ENCODE data around the gene FAM43B. TPM values are rescaled to one million over a fixed set of nuclear protein-coding genes. Genes with fewer than 3 reads are reported as not detected.

Gene FAM43B
- total and polyA plus RNA-seq, 2 experiments from 2014 or later, result 0.66 to 3.0 TPM

- Histone ChIP-seq H3K4me1 (ENCODE audit: insufficient read depth) (no peaks in the 10 kb centered on the region), H3F3A (replicated peaks; ENCODE audit: low read depth) (no peaks in the 10 kb centered on the region), H3K9me2 (ENCODE audit: insufficient read depth) (peaks cover 3% of the 10 kb centered on the region; the same call in 1 of the 2 replicates), H3K79me2 (replicated peaks; ENCODE audit: insufficient read depth) (no peaks in the 10 kb centered on the region), H4K20me1 (replicated peaks; ENCODE audit: insufficient read depth) (no peaks in the 10 kb centered on the region), H3K27ac (ENCODE audit: low read depth) (no peak overlapping the region), H3K27me3 (ENCODE audit: insufficient read depth) (no peaks in the 10 kb centered on the region), H3K36me3 (ENCODE audit: insufficient read depth) (no peaks in the 10 kb centered on the region), H3K4me2 (no peak overlapping the region), H3K4me3 (no peak overlapping the region), H2AFZ (no peak overlapping the region)
- no peak overlapping the region for H3K27ac Mint-ChIP-seq
- no peak for TF ChIP-seq ZNF331 (CRISPR knock-in tag; IDR thresholded peaks at IDR 0.05; ENCODE audit: low read depth)
- TF ChIP-seq, protein P1, sequence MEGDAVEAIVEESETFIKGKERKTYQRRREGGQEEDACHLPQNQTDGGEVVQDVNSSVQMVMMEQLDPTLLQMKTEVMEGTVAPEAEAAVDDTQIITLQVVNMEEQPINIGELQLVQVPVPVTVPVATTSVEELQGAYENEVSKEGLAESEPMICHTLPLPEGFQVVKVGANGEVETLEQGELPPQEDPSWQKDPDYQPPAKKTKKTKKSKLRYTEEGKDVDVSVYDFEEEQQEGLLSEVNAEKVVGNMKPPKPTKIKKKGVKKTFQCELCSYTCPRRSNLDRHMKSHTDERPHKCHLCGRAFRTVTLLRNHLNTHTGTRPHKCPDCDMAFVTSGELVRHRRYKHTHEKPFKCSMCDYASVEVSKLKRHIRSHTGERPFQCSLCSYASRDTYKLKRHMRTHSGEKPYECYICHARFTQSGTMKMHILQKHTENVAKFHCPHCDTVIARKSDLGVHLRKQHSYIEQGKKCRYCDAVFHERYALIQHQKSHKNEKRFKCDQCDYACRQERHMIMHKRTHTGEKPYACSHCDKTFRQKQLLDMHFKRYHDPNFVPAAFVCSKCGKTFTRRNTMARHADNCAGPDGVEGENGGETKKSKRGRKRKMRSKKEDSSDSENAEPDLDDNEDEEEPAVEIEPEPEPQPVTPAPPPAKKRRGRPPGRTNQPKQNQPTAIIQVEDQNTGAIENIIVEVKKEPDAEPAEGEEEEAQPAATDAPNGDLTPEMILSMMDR (conservative IDR thresholded peaks at IDR 0.05; ENCODE audit: low read depth in 2 of 2), result no peak
- TF ChIP-seq JUNB (IDR thresholded peaks at IDR 0.05; ENCODE audit: unreplicated experiment), result no peak
- TF ChIP-seq, protein P2, sequence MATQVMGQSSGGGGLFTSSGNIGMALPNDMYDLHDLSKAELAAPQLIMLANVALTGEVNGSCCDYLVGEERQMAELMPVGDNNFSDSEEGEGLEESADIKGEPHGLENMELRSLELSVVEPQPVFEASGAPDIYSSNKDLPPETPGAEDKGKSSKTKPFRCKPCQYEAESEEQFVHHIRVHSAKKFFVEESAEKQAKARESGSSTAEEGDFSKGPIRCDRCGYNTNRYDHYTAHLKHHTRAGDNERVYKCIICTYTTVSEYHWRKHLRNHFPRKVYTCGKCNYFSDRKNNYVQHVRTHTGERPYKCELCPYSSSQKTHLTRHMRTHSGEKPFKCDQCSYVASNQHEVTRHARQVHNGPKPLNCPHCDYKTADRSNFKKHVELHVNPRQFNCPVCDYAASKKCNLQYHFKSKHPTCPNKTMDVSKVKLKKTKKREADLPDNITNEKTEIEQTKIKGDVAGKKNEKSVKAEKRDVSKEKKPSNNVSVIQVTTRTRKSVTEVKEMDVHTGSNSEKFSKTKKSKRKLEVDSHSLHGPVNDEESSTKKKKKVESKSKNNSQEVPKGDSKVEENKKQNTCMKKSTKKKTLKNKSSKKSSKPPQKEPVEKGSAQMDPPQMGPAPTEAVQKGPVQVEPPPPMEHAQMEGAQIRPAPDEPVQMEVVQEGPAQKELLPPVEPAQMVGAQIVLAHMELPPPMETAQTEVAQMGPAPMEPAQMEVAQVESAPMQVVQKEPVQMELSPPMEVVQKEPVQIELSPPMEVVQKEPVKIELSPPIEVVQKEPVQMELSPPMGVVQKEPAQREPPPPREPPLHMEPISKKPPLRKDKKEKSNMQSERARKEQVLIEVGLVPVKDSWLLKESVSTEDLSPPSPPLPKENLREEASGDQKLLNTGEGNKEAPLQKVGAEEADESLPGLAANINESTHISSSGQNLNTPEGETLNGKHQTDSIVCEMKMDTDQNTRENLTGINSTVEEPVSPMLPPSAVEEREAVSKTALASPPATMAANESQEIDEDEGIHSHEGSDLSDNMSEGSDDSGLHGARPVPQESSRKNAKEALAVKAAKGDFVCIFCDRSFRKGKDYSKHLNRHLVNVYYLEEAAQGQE (IDR thresholded peaks at IDR 0.05; ENCODE audit: unreplicated experiment), result no peak
- no peak for TF ChIP-seq ZNF114 (CRISPR knock-in tag; IDR thresholded peaks at IDR 0.05)
- no peak for TF ChIP-seq EZH2 (IDR thresholded peaks at IDR 0.05; ENCODE audit: low read depth, unreplicated experiment)
- no peak for TF ChIP-seq STAT1 (IDR thresholded peaks at IDR 0.05; ENCODE audit: unreplicated experiment)
- TF ChIP-seq EZH2phosphoT487 (IDR thresholded peaks at IDR 0.05; ENCODE audit: unreplicated experiment), result no peak
- no peak for TF ChIP-seq POLR2AphosphoS5 (IDR thresholded peaks at IDR 0.05; ENCODE audit: low read depth)
- ATAC-seq, result no peak
- peaks cover 4% of the 10 kb centered on the region for H3K27me3 Mint-ChIP-seq (ENCODE audit: insufficient read depth, low read depth, poor library complexity)
- no peaks in the 10 kb centered on the region; the same call in 2 of the 3 replicates for H3K36me3 Mint-ChIP-seq (ENCODE audit: low read depth)
- no peak for DNase-seq (ENCODE audit: low spot score)
- no peaks in the 10 kb centered on the region for H3K9me3 Mint-ChIP-seq
- 0 out of 3 replicates have a peak, but pooled peaks cover 3% of the 10 kb centered on the region for H3K4me1 Mint-ChIP-seq
- H3K4me3 Mint-ChIP-seq, result no peak overlapping the region
These were observed 43.7 kb downstream of the FAM43B start for GRCh38 chr1:20596106-20596505.

- no peaks in the 10 kb centered on the region for H3K79me2 ChIP-seq (replicated peaks; ENCODE audit: insufficient read depth)
- no peaks in the 10 kb centered on the region for H3K4me1 ChIP-seq (ENCODE audit: insufficient read depth)
- no peak overlapping the region for H3K4me2 ChIP-seq
- H3K4me3 ChIP-seq, result no peak overlapping the region
- H3K9me3 Mint-ChIP-seq, result no peaks in the 10 kb centered on the region
- DNase-seq (ENCODE audit: low spot score) (no peak), ATAC-seq (no peak)
- H3K9me2 ChIP-seq (ENCODE audit: insufficient read depth), result peaks cover 8% of the 10 kb centered on the region; the same call in 1 of the 2 replicates
- H3K27ac ChIP-seq (ENCODE audit: low read depth), result no peak overlapping the region
- H3K4me1 Mint-ChIP-seq, result 0 out of 3 replicates have a peak, but pooled peaks cover 3% of the 10 kb centered on the region
- no peaks in the 10 kb centered on the region; the same call in 2 of the 3 replicates for H3K36me3 Mint-ChIP-seq (ENCODE audit: low read depth)
- H3K27me3 Mint-ChIP-seq (ENCODE audit: insufficient read depth, low read depth, poor library complexity), result peaks cover 4% of the 10 kb centered on the region
- no peaks in the 10 kb centered on the region for H4K20me1 ChIP-seq (replicated peaks; ENCODE audit: insufficient read depth)
- H3K36me3 ChIP-seq (ENCODE audit: insufficient read depth), result no peaks in the 10 kb centered on the region
- no peak overlapping the region for H3K27ac Mint-ChIP-seq
- H3K27me3 ChIP-seq (ENCODE audit: insufficient read depth), result no peaks in the 10 kb centered on the region
- H3F3A ChIP-seq (replicated peaks; ENCODE audit: low read depth), result no peaks in the 10 kb centered on the region
- H2AFZ ChIP-seq, result no peak overlapping the region
- H3K4me3 Mint-ChIP-seq, result no peak overlapping the region
- no peak for TF ChIP-seq JUNB (IDR thresholded peaks at IDR 0.05; ENCODE audit: unreplicated experiment)
- no peak for TF ChIP-seq POLR2AphosphoS5 (IDR thresholded peaks at IDR 0.05; ENCODE audit: low read depth)
- TF ChIP-seq, protein P1 (conservative IDR thresholded peaks at IDR 0.05; ENCODE audit: low read depth in 2 of 2), result no peak
- TF ChIP-seq, protein P3, sequence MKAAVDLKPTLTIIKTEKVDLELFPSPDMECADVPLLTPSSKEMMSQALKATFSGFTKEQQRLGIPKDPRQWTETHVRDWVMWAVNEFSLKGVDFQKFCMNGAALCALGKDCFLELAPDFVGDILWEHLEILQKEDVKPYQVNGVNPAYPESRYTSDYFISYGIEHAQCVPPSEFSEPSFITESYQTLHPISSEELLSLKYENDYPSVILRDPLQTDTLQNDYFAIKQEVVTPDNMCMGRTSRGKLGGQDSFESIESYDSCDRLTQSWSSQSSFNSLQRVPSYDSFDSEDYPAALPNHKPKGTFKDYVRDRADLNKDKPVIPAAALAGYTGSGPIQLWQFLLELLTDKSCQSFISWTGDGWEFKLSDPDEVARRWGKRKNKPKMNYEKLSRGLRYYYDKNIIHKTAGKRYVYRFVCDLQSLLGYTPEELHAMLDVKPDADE (IDR thresholded peaks at IDR 0.05), result no peak
- TF ChIP-seq, protein P2 (IDR thresholded peaks at IDR 0.05; ENCODE audit: unreplicated experiment), result no peak
- no peak for TF ChIP-seq CREB1 (CRISPR knock-in tag; IDR thresholded peaks at IDR 0.05; ENCODE audit: low read depth)
These were observed 45.3 kb downstream of the FAM43B start for GRCh38 chr1:20597650-20598049.
